HuH-7 (cell line): ENCODE data around the gene PSD4.
A peak's percentile ranks its signal among the peaks of the same experiment; 100 is the strongest.

Source experiments
- DNase-seq: peaks from one replicate; pipeline ENCODE4 v3.0.0; 2011; ENCODE audit warnings: low spot score

Gene PSD4

DNA sequence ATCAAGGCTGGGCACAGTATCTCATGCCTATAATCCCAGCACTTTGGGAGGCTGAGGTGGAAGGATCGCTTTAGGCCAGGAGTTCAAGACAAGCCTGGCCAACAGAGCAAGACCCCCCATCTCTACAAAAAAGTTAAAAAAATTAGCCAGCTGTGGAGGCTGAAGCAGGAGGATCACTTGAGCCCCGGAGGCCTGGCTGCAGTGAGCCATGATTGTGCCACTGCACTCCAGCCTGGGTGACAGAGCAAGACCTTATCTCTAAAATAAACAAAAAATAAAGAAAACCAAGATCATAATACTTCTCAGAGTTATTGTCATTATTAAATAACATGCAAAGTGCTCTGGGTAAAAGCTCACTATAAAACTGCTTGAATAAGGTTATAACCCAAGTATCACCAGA is 31.5 kb upstream of the PSD4 start:
- DNase-seq, result no peak

DNA sequence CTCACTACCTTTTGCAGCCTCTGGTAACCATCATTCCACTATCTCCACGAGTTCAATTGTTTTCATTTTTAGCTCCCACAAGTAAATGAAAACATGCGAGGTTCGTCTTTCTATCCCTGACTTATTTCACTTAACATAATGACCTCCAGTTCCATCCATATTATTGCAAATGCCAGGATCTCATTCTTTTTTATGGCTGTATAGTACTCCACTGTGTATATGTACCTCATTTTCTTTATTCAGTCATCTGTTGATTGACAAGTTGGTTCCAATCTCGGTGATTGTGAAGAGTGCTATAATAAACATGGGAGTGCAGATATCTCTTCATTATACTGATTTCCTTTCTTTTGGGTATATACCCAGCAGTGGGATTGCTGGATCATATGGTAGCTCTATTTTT is 29.5 kb upstream of the PSD4 start:
- no peak for DNase-seq

DNA sequence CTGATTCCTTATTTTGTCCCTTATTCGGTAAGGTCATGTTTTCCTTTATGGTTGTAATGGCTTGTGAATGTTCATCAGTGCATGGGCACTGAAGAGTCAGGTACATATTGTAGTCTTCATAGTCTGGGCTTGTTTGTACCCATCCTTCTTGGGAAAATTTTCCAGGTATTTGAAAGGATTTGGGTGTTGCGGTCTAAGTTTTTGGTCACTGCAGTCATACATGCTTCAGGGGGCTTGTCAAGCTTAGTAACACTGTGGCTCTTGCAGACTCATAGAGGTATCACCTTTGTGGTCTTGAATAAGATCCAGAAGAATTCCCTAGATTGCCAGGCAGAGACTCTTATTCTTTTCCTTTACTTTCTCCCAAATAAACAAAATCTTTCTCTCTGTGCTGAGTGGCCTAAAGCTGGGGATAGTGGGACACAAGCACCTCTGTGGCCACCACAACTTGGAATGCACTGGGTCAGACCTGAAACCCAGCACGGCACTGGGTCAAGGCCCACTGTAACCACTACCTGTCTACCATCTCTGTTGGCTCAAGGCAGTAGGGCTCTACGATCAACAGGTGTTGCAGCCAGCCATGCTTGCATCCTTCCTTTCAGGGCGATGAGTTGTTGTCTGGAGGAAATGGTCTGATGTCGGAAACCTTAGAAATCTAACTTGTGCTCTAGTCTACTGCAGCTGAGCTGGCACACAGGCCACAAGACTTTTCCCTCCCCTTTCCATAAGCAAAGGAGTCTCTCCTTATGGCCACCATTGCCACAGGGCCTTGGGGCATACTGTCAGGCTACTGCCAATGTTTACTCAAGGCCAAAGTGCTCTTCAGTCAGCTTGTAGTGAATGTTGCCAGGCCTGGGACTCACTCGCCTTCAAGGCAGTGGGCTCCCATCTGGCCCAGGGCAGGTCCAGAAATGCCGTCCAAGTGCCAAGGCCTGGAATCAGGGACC is 24.9 kb upstream of the PSD4 start:
- no peak for DNase-seq

DNA sequence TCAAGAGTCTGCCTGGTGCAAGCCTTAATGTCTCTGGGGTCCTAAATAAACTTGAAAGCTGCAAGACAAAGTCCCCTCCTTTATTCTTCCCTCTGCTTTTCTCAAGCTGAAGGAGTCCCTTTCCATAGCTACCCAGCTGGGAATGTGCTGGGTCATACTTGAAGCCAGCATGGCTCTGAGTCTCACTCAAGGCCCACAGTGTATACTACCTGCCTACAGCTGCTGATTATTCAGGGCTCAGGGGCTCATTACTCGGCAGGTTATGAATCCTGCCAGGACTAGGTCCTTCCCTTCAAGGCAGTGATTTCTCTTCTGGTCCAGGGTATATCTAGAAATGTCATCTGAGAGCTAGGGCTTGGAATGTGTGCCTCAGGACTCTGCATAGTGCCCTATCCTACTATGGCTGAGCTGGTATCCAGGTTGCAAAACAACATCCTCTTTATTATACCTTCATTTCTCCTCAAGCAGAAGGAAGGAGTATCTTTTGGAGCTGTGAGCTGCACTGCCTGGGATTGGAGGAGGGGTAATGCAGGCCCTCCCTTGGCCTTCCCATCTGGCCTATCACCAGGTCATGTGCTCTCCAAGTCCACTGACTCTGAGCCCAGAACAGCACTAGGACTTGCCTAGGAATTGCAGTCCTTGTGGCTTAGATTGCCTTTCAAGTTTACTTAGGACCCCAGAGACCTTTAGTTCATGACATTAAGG is 24.1 kb upstream of the PSD4 start:
- DNase-seq, result no peak

DNA sequence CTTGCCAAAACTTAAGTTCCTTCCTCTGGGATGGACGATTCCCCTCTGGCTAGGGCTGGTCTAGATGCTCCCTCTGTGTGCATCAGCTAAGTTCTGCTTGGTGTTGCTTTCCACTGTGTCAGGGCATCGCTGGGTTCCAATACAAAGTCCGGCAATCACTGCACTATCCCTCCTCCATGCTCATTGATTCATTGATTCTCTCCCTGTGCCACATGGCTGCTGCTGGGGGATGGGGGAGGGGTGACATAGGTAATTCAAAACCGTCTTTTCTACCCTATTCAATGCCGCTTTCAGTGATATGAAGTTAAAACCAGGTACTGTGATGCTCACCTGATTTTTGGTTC is 23.5 kb upstream of the PSD4 start:
- no peak for DNase-seq

DNA sequence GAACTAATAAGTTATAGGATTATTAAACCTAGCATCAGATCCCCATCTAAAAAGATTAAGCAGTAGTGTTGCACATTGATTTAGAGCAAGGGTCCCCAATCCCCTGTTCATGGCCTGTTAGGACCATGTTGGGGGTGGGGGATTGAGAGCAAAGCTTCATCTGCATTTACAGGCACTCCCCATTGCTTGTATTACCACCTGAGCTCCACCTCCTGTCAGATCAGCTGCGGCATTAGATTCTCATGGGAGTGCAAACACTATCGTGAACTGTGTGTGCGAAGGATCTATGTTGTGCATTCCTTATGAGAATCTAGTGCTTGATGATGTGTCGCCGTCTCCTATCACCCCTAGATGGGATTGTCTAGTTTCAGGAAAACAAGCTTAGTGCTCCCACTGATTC is 18.4 kb upstream of the PSD4 start:
- no peak for DNase-seq

DNA sequence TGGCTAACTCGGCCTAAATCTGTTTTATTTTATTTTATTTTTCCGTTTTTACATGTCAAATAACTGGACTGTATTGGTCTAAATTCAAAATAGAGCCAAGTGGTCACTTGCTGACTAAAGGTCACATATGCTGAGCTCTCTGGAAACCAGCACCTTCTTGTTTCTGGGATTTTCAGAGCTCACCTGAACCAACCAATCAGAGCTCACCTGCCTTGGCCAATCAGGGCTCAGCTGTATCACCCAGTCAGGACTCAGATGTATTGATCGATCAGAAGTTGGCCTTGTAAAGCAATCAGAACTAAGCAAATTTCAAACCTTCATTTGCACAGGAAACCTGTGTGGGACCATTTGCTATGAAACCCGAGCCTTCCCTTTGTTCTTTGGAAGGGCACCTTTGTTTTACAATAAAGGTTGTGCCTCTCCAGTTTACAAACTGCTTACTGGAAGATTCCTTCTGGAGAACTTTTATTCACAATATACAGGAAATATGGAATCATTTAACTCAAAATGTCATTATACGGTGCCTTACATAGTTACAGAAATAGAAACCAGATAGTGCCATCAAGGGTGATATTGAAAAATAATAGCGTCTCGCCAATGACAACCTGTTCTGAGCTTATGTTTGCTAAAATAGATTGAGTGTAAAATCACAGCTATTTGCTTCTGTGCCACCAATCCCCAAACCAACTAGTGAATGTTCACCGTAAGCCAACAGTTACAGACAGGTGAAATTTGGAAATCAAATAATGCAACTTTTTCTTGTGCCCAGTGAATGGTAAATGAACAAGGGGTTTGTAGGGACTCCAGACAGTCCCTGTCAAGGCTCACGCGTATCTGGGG is 17.3 kb upstream of the PSD4 start:
- DNase-seq, result peak; percentile 54

DNA sequence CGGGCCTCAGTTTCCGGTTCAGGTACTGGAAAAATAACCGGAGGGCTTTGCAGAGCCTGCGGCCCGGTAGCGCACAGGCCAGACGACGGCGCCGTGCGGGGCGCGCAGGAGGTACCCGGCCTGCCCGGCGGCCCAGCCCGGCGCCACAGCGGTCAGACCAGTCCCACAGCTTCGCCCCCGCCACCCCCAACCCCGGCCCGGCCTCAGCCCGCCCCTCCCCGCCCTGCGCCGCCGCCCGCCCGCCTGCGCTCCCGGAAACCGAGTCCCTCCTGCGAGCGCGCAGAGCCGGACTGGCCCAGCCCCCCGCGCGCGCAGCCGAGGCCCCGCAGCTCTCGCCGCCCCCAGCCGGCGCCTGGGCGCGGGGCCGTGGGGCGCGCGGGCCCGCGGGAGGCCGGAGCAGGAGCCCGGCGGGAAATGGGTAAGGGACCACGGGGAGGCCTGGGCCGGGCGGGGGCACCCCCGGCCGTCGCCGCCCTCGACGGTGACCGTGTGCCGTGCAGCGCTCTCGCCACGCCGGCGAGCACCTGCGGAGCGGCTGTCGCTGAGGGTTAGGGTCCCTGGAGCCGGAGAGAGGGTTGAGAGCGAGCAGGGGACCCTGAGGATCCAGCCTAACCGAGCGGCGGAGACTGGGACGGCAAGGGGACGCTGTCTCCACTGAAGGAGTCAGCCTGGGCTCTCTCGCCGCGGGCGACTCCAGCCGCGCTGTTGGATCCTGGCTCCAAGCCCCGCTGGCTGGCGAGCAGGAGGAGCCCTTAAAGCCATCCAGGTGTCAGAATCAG is 16.5 kb upstream of the PSD4 start:
- peak; percentile 50 for DNase-seq

DNA sequence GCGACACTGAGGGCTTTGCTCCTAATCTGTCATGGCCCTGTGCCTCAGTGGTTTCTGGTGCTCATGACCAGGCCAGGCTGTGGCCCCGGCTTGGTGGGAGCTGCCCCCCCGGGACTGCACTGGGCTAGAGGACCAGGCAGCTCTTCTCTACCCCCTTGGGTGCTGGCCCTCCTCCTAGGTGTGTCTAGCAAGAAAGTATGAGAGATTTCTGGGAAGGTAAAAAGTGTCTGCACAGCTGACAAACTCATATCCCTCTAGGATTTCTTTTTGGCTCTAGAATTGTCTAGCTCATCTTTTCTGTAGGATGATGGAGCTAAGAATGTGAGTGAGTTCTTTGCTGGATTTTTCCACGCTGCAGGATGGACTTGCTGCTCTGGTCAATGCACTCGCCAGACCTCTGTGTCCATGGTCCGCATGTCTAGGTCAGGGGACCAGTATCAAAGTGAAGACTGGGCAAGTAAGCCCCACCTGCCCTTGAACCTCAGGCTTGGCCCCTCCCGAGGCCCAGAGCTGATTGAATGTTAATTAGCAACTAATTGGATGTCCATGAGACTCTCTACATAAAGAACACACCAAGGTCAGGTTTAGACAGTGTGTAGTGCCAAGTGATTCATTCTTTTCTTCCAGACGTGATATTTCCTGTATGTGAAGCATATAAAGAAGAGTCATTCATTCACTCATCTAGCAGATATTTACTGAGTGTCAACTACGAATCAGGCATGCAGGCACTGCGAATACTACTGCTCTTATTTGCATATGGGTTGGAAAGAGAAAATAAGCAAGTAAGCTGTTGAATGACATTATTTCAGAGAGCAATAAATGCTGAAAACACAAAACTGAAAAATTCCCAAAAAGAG is 15.6 kb upstream of the PSD4 start:
- no peak for DNase-seq

DNA sequence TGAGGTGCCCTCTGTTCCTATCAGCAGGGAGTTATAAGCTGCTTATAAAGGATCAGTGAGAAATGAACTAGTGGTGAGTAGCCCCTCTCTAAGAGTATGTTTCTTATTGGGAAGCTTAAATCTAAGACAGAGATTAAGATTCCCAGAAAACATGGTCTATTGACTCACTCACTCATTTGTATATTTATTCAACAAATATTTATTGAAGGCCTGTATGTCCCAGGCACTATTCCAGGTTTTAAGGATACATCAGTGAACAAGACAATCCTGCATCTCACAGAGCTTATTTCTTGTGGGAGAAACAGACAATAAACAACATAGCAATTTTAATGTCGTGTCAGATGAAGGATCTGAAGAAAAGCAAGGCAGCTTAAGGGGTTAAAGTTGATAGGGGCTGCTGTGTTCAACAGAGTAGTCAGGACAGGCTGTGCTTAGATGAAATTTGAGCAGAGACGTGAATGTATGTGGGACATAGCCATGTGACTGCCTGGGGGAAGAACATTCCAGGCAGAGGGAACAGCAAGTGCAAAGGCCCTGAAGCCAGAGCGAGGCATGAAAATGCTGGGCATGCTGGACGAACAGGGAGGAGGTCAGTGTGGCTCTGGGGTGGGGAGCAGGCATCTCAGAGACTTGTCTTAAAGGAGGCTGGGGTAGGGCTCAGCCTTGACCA is 14.8 kb upstream of the PSD4 start:
- DNase-seq, result no peak

DNA sequence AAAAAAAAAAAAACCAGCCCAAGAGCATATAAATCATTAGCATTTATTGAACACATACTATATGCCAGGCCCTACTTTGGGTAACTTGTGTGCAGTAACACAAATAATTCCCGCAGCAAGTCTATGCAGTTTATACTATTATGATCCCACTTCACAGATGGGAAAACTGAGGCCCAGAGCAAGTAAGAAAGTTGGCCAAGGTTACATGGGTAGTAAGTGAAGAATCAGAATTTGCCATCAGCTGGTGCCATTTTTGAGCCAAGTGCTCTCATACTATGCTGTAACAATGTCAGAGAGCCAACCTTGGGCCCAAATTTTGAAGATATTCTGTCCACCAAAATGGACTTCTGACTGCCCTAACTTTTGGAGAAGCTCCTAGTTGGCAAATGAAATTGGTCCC is 13.5 kb upstream of the PSD4 start:
- no peak for DNase-seq

DNA sequence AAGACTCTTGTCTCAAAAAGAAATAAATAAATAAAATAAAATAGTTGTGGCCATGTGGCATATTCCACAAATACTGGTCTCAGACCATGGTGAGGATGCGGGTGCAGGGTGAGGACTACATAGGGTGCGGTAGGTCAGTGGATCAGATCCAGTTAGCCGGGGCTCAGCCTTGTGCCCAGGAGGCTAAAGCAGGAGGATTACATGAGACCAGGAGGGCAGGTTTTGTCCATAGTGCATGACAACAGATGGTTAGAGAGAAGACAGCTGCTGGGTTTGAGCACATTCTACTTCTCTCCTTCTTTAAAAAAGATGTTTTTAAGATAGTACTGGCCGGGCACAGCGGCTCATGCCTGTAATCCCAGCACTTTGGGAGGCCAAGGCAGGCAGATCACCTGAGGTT is 12.8 kb upstream of the PSD4 start:
- DNase-seq, result no peak

DNA sequence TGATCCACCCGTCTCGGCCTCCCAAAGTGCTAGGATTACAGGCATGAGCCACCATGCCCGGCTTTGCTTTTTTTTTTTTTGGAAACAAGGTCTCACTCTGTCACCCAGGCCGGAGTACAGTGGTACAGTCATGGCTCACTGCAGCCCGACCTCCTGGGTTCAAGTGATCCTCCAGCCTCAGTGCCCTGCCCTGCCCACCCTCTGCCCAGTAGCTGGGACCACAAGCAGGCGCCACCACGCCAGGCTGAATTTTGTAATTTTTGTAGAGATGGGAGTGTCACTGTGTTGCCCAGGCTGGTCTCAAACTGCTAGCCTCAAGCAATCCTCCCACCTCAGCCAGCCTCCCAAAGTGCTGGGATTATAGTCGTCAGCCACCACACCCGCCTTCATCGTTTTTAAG is 11.6 kb upstream of the PSD4 start:
- DNase-seq, result no peak

DNA sequence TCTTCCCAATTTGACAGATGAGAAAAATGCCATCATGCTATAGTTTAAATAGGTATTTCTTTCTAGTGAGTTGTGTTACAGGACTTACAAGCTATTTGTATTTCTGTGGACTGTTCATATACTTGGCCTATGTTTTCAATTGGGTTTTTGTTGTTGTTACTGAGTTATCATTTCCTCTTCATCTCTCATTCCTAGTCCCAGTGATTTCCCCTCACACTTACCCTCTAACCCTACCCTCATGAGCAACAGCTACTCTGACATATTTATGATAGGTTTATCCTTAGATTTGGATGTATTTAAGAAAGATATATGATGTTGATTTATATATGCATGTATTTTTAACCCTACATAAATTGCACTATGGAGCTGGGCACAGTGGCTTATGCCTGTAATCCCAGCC is 10.9 kb upstream of the PSD4 start:
- DNase-seq, result no peak

DNA sequence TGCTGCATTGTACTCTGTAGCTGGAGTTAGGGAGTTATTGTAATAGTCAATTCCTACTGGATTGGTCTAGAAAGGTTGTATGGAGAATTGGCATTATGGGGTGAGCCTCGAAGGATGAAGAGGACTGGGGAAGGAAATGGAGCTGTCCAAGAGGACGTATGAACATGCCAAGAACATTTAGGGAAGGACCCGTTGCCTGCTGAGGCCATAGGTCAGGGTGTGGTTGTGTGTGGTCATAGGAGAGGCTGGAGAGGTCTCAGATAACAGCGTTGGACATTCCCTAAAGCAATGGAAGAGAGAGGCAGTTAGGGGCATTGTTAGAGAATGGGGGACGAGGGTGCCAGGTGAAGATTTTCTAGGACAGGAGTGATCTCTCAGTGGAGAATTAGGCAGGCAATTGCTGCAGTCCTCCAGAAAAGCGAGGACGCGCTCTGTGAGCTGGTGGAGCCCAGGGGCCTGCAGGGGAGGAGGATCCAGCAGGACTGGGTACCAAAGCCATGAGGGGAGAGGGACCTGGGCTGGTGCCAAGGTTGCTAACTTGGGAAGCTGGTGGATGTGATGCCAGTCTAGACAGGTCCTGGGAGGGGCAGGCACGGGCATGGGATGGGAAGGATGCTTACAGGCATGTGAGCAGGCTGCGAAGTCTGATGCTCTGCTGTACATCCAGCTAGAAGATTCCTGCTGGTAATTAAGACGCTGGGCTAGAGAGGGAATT is 9.4 kb upstream of the PSD4 start:
- no peak for DNase-seq

DNA sequence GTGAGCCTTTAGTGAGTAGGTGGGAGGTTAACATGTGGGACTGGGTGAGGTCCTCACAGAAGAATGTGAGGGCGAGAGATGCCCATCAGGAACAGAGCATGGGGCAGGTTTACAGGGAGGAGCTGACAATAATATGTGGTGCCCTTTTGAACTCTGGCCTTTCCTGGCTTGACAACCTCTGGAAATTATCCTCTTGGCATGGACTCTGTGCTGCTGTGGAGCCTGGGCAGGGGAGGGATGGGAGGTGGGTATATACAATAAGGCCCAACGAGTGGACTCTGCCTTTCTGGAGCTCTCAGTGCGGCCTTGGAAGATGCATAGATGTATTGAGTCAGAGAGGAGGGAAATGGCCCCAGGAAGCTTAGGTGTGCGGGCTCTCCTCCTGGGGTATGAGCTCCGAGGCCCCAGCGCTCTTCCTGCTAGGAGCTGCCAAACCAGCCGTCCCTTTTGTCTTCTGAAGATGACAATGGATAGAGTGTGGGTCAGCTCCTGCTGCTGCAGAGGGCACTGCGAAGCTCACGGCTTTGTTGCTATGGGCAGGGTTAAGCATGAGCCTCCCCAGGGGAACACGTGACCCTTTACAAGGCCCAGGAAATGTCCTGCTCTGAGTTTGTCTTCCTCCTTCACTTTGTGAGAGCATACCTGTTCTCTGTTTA is 8.7 kb upstream of the PSD4 start:
- DNase-seq, result no peak

DNA sequence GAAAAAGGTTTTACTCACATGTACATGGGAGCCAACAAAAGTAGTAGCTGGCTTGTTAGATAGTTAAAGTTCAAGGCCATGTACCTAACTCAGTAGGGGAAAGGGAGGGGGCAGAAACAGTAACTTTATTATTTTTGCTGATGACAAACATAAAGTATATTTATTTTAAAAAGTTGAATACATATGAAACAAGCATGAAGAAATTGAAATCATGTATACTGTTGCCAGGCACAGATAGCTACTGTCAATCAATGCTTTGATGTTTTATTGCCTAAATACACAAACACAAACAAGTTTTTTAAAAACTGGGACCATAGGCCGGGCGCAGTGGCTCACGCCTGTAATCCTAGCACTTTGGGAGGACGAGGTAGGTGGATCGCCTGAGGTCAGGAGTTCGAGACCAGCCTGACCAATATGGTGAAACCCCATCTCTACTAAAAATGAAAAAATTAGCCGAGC is 7.6 kb upstream of the PSD4 start:
- no peak for DNase-seq

DNA sequence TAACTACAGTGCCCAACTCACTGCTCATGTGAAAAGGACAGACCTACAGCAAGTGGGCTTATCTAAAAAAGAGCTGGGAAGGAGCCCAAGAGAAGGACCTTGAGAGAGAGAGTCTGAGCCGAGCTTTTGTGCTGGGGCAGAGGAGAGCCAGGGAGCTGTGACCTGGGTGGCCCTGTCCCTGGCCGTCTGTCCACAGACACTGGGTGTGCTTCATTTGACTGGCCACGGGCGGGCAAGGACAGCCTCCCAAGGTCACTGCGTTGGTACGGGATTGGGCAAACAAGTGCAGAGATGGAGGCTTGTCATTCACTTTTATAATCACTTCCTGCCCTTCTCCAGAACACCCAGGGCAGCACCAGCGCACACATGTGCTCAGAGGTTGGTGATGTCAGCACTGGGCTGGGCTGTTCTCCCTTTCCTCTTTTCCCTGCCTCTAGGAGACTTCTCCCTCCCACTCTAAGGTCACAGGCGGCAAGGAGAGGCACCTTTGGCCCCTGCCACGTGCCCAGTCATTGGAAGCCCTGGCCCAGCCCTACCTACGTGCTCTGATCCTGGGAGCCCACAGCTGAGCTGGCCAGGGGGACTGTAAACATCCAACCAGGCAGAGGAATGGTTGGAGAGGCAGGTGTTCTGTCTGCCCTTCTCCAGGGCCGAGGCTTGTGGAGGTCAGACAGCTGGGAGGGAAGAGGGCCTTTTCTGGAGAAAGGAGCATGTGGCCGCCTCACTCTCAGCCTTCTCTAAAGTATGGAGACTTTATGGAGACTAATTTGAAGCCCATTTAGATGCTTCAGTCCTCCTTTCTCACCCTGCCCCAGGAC is 6.4 kb upstream of the PSD4 start:
- DNase-seq, result no peak
